ENCODE measurements around the gene GIPR.
"Not testable (repeated sequence)": the region's sequence is repeated elsewhere in the genome, so short reads cannot be mapped to it uniquely, and the experiment has no call there.

GIPR gene

DNA sequence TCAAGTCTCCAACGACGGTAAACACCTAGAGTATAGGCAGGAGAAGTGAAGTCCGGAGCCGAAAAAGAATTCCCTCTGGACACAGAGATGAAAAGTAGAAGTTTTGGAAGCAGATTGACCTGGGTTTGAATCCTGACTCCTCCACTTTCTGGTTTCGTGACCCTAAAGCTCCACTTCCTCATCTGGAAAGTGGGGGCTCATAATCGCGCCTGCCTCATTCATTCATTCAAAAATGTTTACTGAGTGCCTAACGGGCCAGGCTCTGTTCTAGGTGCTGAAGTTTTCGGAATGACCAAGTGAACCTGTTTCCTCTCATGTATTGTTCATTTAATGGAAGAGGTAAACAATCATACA lies 21.7 kb upstream of the GIPR start:
- no peak for DNase-seq

DNA sequence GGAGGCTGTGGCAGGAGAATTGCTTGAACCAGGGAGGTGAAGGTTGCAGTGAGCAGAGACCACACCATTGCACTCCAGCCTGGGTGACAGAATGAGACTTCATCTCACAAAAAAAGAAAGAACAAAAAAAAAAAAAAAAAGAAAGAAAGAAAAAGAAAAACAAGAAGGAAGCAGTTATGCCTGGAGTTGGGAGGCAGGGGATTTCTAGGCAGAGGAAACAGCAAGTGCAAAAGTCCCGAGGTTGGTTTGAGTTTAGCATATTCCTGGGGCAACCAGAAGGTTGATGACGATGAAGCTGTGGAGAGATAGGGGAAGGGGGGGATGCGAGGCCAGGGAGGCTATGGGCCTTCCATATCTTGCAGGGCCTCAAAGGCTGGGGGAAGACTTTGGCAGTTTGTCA lies 17.3 kb upstream of the GIPR start:
- no peak for DNase-seq

DNA sequence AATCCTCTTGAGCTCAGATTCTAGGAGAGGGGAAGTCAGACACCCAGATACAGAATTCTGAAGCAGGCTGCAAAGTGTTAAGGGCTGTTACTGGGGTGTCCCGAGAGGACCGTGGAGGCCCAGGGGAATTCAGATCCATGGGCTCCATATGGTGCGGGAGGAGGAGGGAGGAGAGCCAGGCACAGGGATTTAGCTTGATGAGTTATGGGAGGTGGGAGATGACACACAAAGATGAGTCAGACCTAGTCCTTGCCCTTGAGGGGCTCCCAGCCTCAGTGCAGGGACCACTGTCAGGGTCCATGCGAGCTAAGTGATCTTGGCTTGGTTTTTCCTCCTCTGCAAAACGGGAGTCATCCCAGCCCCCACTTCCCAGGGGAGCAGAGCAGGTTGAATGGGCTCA lies 14.4 kb upstream of the GIPR start:
- no peak for DNase-seq

DNA sequence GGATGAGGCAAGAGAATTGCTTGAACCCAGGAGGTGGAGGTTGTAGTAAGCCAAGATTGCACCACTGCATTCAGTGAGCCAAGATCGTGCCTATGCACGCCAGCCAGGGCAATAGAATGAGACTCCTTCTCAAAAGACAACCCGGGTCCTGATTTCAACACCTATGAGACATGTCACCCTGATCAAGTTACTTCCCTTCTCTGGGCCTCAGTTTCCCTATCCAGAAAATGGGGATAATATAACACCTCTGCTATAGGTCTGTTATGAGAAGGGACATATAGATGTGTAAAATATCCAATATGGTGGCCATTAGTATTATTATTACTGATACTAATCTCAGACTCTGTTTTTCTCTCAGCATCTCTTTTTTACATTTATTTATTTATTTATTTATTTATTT lies 12.9 kb upstream of the GIPR start:
- DNase-seq = no peak

DNA sequence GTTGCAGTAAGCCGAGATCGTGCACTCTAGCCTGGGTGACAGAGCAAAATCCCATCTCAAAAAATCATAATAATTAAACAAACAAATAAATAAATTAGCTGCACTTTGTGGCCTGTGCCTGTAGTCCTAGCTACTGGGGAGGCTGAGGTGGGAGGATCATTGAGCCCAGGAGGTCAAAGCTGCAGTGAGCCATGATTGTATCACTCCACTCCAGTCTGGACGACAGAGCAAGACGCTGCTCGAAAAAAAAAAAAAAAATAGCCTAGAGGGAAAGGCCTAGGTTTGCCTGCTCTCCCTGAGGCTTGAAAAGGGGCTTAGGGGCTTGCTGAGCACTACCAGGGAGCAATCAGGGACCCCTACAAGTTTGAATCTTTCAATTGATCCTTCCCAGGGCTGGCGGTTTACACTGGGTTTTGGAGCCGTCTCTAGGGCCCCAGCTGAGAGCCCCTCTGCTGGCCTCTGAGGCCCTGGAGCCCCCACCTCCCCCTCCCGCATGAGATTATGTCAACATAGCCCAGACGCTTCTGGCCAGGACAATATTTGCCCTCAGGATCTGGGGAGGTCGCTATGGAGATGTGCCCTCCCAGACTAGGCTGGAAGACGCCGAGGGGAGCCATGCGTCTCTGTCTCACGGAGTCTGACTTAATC lies 10.4 kb upstream of the GIPR start:
- DNase-seq = no peak

DNA sequence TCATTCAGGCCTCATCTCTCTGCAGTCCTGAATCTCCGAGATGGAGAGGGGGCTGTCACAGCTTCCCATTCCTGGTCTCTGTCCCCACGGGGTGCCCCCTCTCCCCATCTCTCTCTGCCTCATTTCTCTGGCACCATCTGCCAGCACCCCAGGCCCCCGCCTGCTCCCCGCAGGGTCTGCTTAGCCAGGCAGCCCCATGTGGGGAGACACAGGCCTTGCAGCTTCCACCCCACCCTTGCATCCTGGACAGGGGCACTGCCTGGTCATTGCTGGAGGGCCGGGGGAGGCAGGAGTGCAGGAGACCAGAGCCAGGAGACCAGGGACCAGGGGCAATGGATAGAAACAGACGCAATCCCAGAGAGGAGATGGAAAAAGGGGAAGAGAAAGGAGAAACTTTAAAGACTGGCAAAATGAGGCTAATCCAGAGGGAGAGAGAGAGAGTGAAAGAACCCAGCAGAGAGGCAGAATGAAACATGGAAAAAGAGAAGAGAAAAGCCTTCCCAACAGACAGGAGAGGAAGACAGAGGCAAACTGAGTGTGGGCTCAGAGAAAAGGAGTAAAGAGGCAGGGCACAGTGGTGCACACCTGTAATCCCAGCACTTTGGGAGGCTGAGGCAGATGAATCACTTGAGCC lies 8.8 kb upstream of the GIPR start:
- DNase-seq = no peak

DNA sequence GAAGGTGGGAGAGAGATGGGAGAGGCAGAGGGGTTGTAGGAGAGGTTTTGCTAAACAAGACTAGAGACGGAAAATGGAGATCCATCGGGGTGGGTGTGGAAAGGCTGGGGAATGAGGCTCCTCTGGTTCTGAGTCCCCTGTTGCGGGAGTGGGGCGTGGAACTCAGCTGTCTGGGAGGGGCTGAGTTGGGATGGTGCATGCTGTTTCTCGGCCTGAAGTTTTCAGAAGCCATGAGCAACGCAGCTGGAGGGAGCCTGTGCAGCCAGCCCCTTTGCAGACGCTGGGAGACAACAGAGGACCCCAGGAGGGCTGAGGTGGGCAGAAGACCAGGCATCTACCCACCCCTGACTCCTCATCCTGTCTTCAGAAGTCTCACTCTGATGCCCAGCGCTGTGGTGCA lies 7.4 kb upstream of the GIPR start:
- no peak for DNase-seq

DNA sequence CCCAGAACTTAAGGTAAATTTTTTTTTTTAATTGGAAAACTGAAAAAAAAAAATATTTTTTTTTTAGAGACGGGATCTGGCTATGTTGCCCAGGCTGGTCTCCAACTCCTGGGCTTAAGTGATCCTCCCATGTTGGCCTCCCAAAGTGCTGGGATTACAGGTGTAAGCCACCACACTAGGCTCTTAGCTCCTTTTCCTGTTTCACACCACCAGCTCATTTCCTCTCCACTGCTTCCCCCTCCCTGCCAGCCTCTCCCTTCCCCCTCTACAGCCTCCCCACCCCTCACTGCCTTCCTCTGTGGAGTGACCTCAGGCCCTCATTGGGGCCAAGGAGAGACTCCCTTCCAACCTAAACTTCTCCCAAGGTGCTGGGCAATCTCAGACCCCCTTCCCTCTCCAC lies 4.2 kb upstream of the GIPR start:
- DNase-seq = no peak

DNA sequence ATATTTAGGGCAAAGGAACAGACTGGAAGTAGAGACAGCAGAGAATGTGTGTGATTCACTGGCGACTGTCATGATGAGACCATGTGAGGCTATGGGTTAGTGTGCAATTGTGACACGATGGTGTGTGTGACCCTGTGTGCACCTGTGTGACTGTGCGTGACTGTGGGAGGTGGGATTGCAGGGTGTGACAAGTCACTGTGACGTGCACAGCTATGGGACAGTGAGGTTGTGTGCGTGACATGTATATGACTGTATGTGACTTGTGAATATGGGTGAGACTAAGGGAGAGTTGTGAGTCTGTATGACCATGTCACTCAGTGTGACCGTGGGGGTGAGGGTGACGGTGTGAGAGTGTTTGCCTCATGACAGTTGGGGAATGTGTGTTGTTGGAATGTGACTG lies 3.4 kb upstream of the GIPR start:
- no peak for DNase-seq

DNA sequence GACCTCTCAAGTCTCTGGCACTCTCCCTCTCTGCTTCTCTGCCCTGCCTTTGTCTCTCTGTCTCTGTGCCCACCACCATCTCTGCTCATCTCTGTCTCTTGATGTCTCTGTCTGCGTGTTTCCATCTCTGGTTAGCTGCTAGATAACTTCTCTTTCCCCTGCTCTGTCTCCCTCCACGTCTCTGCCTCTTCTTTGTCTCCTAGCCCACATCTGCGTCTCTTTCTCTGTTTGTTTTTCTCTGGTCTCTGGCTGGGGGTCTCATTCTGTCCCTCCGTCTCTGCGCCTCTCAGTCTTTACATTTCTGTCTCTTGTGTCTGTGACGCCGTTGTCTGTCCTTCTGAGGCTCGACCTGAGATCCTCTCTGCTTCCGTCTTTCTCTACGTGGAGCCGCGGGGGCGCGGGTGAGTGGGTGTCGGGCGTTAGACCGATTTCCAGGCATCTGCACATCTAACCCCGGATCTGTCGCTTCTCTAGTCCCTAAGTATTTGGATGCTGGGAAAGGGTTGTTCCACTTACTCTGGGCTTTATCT lies 386 bp downstream of the GIPR start:
- DNase-seq = no peak

DNA sequence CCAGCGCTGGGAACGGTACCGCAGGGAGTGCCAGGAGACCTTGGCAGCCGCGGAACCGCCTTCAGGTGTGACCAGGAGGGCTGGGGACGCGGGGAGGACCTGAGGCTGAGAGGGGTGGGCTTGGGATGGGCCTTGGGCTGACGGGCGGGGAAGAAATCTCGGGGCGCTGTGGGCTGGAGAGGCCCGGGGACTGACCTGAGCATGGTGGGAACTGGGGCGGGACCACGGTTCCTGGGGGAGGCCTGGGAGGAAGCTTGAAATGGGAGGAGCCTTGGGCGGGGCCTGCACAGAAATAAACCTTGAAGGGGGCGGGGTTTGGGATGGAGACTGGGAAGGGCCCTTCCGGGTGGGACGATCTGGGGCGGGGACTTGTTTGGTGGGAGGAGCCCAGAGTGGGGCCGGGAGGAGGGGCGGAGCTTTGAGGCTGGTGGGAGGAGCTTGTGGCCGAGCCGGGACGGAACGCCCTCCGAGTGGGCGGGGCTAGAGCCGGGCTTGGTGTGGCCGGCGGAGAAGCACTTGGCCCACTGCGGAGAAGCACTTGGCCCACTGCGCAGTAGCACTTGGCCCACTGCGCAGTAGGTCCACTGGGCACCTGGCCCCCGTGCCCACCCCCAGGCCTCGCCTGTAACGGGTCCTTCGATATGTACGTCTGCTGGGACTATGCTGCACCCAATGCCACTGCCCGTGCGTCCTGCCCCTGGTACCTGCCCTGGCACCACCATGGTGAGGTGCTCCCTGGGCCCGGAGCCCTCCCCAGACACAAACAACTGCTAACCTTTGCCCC lies 2.8 kb downstream of the GIPR start:
- peak; percentile 67 for DNase-seq

DNA sequence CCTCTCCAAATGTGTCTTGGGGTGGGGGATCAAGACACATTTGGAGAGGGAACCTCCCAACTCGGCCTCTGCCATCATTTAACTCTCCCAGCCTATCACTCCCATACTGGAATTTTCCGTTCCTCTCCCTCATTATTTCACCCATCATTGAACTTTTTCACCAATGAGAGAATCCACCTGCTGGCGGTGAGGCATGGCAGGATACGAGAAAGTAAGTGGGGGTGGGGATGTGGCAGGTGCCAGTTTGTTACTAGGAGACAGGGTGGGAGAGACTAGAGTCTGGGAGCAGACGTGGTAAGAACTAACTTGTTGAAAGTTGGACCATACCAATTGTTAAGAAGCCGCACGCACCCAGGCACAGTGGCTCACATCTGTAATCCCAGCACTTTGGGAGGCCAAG lies 6.9 kb downstream of the GIPR start:
- no peak for DNase-seq

DNA sequence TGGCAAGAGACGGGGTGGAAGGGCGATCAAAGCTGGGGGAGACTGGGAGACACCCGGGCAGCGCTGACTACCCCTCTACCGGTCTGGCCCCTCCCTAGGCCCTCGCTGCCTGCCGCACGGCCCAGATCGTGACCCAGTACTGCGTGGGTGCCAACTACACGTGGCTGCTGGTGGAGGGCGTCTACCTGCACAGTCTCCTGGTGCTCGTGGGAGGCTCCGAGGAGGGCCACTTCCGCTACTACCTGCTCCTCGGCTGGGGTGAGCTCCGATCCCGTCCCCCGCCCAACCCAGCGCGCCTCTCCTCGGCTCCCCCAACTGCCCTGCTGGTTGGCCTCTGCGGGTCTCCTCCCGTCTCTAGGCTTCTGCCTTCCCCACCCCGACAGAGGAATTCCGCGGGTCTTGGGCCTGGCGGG lies 8.8 kb downstream of the GIPR start:
- no peak for DNase-seq

DNA sequence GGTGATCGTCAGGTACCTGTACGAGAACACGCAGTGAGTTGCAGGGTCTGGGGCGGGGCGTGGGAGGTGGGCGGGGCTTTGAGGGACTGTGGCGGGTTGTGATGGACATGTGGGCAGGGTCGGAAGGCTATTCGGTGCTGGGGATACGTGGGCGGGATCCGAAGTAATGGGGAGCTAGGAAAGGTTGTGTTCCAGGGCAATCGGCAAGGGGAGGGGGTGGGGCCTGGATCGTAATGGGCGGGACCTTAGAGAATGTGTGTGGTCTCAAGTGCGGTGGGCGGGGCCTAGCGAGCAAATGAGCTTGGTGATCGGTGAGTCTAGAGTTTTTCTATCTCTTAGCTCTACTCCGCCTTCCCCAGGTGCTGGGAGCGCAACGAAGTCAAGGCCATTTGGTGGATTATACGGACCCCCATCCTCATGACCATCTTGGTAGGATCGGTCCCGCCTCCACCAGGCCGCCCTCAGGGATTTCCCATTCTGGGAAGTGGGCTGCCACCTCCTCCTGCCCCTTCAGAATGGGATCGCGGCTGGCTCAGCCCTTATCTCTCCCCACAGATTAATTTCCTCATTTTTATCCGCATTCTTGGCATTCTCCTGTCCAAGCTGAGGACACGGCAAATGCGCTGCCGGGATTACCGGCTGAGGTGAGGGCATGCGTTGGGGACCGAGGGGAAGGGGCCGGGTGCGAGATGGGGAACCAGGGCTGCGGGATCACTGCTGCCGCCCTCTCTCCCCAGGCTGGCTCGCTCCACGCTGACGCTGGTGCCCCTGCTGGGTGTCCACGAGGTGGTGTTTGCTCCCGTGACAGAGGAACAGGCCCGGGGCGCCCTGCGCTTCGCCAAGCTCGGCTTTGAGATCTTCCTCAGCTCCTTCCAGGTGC lies 9.6 kb downstream of the GIPR start:
- peak; percentile 63 for DNase-seq

DNA sequence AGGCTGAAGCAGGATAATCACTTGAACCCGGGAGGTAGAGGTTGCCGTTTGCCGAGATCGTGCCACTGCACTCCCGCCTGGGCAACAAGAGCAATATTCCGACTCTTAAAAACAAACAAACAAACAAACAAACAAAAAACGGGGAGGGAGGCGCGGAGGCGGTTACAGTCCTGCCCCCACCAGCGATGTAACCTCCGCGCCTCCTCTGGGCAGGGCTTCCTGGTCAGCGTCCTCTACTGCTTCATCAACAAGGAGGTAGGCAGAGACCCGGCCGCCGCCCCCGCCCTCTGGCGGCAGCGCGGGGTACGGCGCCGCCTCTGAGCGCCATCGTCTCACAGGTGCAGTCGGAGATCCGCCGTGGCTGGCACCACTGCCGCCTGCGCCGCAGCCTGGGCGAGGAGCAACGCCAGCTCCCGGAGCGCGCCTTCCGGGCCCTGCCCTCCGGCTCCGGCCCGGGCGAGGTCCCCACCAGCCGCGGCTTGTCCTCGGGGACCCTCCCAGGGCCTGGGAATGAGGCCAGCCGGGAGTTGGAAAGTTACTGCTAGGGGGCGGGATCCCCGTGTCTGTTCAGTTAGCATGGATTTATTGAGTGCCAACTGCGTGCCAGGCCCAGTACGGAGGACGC lies 13.5 kb downstream of the GIPR start:
- DNase-seq = peak; percentile 67

DNA sequence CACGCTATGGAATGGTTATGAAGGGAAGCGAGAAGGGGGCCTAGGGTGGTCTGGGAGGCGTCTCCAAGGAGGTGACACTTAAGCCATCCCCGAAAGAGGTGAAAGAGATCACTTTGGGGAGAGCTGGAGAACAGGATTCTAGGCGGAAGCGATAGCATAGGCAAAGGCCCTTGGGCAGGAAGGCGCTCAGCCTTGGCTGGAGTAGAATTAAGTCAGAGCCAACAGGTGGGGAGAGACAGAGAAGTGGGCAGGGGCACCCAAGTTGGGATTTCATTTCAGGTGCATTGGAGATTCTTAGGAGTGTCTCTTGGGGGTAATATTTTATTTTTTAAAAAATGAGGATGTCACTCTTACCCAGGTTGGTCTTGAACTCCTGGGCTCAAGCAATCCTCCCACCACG lies 14.1 kb downstream of the GIPR start:
- no peak for DNase-seq

DNA sequence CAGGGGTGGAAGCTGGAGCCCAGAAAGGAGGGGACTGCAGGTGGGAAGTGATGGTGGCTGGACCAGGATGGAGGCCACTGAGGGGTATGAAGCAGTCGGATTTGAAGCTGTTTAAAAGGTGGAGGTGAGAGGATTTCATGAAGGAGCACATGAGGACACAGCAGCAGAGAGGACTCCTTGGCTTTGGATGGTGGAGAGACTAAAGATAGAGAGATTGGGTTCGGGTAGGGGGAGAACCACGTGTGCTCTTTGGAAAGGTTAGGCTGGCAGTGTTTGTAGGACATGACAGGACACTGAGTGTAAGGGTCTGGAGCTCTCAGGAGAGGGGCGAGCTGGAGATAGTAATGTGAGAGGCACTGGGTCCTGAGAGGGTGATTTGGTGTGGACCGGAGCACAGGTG lies 14.9 kb downstream of the GIPR start:
- DNase-seq = no peak

DNA sequence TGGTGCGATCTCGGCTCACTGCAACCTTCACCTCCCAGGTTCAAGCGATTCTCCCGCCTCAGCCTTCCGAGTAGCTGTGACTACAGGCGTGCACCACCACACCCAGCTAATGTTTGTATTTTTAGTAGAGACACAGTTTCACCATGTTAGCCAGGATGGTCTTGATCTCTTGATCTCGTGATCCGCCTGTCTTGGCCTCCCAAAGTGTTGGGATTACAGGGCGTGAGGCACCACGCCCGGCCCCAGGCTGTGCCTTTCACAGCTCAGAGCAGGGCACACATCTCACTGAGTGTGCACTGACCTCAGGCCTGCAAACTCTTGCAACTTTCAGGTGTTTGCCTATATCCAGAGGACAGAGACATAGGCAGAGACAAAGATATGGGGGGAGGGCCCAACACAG lies 17.0 kb downstream of the GIPR start:
- not testable (repeated sequence) for DNase-seq

DNA sequence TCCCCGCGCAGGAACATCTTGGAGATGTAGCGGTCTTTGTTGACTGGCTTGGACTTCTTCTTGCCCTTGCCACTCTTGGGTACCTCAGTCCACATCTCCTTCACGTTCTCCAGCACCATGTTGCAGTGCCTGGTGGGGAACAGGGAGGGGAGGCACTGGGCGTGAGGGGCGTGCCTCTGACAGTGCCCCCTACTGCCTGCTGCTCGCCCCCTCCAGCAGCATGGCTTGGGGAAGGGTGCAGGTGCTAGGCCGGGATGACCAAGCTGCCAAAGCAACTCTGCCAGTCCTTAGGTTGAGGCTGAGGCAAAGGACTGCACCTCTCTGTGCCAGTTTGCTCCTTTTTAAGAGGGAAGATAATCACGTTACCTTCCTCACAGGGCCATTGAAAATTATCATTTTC lies 19.6 kb downstream of the GIPR start:
- DNase-seq = no peak

DNA sequence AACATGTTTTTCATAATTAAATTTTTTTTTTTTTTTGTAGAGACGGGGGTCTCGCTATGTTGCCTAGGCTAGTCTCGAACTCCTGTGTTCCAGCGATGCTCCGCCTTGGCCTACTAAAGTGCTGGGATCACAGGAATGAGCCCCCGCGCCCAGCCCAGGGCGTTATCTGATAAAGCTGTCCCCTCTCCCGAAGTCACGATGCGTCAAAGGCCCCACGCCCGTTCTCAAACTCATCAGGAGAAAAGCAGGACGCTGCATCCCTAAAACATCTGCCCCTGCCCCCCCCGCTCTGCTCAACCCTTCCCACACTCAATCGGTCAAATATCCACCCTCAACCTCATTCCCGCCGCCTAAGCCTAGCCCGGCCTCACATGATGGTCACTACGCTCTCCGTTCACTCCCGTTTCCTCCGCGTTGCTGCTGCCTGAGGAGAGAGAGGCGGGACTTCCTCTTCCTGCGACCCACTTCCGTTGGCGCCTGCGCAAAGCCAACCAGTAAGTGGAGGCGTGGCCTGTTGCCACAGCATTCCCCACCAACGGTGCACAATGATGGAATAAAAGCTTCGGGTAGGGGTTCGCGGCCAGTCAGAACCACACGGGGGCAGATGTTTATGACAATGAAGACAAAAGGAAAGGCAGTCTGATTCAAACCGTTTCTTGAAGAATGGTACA lies 23.6 kb downstream of the GIPR start, which contains the start of gene SNRPD2:
SNRPD2 (minus strand) TSS at position 438 of the 671 bp plus-strand sequence; CDS start at position 373, 65 bp downstream.
- DNase-seq = peak; percentile 94

DNA sequence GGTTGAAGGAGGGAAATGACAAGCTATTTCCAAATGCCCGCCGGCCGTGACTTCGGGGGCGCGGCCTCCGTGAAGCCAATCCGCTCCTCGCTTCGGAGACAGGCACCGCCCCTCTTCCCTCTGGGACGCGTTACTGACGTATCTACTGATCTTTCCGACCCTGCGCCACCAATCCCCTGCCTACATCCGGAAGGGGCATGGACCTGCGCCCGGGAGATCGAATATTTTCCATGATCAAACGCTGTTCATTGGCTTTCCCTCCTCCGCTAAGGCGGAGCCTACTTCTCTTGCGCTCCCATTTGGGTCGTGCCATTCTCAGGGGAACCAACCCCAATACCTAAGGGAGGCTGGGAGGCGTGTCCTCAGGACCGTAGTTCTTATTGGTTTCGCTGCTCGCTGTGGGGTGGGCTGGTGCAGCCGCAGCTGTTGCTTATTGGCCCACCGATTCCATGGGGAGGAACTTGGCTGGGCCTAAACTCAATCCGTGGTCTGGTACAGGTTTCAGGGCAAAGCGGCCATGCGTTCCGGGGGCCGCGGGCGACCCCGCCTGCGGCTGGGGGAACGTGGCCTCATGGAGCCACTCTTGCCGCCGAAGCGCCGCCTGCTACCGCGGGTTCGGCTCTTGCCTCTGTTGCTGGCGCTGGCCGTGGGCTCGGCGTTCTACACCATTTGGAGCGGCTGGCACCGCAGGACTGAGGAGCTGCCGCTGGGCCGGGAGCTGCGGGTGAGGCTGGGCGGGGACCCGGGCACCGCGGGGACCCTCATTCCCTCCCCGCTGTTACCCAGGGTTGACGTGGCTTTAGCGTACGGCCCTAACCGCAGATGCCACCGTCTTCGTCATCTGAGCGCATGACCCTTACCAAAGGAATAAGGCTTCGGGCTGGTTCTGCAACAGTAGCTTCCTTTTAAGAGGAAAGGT lies 24.4 kb downstream of the GIPR start, which contains the start of gene QPCTL:
QPCTL (plus strand) TSS at position 480 of the 919 bp plus-strand sequence; CDS start at position 518, 38 bp downstream.
- peak; percentile 100 for DNase-seq

All from fibroblast of upper back skin (primary cell).